ENCODE data around the gene LEMD2.

- no peak for TF ChIP-seq EZH2 (IDR thresholded peaks at IDR 0.05; ENCODE audit: insufficient read depth, poor library complexity, severe bottlenecking)
- no peak for TF ChIP-seq EZH2phosphoT487 (IDR thresholded peaks at IDR 0.05; ENCODE audit: insufficient read depth, low read depth)
These were observed 48.0 kb upstream of the LEMD2 start for GRCh38 chr6:33836806-33837469.
